SKM-1 (cell line): Measurements from ENCODE around the gene SLC27A5.
"Not testable (repeated sequence)": the region's sequence is repeated elsewhere in the genome, so short reads cannot be mapped to it uniquely, and the experiment has no call there.

Experiments
- DNase-seq: peaks from one replicate; lab custom pipeline; 2025; ENCODE audit not compliant: unreplicated experiment; lab: John Stamatoyannopoulos, UW

SLC27A5 gene

DNA sequence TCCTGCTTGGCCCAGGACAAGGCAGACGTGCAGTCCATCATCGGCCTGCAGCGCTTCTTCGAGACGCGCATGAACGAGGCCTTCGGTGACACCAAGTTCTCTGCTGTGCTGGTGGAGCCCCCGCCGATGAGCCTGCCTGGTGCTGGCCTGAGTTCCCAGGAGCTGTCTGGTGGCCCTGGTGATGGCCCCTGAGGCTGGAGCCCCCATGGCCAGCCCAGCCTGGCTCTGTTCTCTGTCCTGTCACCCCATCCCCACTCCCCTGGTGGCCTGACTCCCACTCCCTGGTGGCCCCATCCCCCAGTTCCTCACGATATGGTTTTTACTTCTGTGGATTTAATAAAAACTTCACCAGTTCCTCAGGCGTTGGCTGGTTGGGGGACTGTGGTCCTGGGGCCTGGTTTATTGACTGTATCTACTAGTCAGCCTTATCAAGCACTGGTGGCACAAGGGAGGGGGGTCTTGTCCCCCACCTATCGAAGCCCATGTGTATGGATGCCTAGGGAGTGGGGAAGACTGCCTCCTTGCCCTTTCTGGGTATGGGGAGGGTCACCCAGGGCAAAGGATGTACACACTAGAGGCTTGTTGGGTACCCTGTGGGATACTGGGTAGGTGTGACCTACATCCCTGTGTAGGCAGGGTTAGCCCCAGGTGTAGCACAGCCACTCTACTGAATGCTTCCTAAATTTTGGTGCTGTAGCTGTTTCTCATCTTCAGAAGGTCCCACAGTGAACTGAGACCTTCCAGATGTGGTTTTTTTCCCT lies 38.8 kb upstream of the SLC27A5 start:
- DNase-seq, result no peak

DNA sequence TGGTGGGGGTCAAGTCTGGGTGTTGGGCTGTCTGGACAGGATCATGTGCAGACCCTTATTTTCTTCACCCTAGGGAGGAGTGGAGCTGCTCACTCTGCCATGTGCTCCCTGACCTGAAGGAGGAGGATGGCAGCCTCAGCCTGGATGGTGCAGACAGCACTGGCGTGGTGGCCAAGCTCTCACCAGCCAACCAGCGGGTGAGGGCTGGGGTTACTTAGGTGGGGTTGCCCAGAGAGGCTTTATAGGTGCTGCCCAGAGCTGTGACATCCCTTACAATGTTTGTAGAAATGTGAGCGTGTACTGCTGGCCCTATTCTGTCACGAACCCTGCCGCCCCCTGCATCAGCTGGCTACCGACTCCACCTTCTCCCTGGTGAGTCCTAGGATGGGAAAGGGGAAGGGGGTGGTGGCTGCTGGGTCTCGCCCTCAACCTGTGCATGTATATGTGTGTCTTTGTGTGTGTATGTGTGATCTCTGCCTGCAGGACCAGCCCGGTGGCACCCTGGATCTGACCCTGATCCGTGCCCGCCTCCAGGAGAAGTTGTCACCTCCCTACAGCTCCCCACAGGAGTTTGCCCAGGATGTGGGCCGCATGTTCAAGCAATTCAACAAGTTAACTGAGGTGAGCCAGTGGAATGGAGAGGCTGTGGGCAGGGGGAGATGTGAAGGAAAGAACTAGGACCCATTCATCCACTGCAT lies 38.0 kb upstream of the SLC27A5 start:
- DNase-seq, result no peak

- no peak for DNase-seq
These were observed 37.3 kb upstream of the SLC27A5 start for GRCh38 chr19:58548859-58549663.

GRCh38 chr19:58547323-58548312 lies 35.8 kb upstream of the SLC27A5 start:
- no peak for DNase-seq

DNA sequence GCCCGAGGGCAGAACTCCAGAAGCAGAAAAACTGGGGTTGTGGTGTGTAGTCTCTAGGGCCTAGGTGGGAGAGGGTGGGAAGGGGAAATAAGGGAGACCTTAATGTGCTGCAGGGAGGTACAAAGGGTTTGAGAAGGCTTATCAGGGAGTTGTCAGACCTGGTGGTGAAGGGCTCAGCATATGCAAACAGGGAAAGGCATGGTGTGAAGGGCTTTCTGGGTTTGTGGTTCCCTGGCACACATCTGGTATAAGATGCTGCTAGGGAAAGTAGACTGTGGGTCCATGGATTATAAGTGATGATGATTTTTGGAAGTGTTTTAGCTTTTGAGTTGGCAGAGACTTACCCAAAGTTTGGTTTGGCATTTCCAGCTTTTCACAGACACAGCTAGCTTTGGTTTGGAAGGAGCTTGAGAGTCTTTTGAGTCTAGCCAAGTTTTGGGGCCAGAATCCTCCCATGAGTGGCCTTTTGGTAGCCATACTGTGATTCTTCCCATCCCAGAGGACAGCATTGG lies 34.3 kb upstream of the SLC27A5 start:
- DNase-seq, result no peak

GRCh38 chr19:58545286-58546018 lies 33.7 kb upstream of the SLC27A5 start:
- no peak for DNase-seq

DNA sequence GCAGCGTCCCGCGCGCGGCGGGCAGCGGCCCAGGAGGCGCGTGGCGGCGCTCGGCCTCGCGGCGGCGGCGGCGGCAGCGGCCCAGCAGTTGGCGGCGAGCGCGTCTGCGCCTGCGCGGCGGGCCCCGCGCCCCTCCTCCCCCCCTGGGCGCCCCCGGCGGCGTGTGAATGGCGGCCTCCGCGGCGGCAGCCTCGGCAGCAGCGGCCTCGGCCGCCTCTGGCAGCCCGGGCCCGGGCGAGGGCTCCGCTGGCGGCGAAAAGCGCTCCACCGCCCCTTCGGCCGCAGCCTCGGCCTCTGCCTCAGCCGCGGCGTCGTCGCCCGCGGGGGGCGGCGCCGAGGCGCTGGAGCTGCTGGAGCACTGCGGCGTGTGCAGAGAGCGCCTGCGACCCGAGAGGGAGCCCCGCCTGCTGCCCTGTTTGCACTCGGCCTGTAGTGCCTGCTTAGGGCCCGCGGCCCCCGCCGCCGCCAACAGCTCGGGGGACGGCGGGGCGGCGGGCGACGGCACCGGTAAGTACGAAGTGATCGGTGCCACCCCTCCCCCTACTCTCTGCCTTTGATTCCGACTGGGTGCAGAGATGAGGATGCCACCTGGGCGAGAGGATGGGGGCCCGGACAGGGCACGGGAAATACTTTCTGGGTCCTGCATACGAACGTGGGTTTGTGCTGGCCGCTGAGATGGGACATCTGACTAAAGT lies 32.9 kb upstream of the SLC27A5 start:
- DNase-seq, result no peak

- DNase-seq, result no peak
These were observed 32.2 kb upstream of the SLC27A5 start, which contains the start of gene TRIM28 for GRCh38 chr19:58543826-58544590. Gene TRIM28 (plus strand): TSS chr19:58544064. CDS start chr19:58544758, 694 bp downstream.

DNA sequence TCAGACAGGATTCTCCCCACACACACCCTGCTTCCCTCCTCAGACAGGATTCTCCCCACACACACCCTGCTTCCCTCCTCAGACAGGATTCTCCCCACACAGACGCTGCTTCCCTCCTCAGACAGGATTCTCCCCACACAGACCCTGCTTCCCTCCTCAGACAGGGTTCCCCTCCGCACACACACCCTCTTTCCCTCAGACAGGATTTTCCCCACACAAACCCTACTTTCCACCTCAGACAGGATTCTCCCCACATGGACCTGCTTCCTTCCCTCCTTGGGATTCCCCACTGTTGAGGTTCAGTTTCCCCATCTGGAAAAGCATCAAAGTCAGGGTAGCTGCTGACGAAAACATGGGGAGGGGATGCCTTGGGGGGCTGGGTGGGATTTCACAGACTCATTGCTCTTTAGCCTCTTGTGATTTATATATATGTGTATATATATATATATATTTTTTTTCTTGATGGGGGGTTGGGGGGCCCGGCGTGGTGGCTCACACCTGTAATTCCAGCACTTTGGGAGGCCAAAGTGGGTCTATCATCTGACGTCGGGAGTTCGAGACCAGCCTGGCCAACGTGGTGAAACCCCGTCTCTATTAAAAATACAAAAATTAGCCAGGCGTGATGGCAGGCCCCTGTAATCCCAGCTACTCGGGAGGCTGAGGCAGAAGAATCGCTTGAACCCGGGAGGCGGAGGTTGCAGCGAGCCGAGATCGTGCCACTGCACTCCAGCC lies 31.0 kb upstream of the SLC27A5 start:
- DNase-seq, result not testable (repeated sequence)

GRCh38 chr19:58539169-58539559 lies 27.4 kb upstream of the SLC27A5 start:
- DNase-seq, result not testable (repeated sequence)

- no peak for DNase-seq
These were observed 26.7 kb upstream of the SLC27A5 start for GRCh38 chr19:58538257-58539168.

- DNase-seq, result no peak
These were observed 25.3 kb upstream of the SLC27A5 start for GRCh38 chr19:58536852-58537798.

GRCh38 chr19:58535857-58536256 lies 24.1 kb upstream of the SLC27A5 start:
- no peak for DNase-seq

DNA sequence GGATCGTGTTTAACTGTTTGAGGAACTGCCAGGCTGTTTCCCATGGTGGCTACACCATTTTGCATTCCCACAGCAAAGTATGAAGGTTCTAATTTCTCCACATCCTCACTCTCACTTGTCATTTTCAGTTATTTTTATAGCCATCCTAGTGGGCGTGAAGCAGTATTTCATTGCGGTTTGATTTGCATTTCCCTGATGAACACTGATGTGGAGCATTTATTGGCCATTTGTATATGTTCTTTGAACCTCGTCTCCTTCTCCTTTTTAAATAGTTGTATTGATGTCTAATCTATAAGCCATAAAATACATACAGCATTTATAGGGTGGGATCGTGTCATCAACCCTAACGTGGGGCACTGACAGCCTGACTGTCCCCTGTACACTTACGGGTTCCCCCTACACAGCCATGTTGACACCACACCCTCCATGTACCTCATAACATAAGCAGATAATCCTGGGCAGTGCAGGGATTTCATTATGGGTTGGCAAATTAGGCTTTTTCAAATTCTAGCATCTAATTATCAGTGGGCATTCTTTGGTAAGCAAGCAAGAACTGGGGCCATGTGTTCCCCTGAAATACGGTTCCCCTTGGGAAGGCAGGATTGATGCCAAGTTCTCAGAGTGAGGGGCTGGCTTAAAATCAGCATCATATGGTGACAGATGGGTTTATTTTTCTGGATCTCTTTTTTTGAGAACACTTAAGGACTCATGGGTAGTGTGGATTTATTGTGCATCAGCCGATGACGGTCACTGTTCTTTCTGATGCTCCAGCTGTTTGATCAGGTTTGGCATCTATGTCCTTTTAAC lies 19.4 kb upstream of the SLC27A5 start:
- no peak for DNase-seq

DNA sequence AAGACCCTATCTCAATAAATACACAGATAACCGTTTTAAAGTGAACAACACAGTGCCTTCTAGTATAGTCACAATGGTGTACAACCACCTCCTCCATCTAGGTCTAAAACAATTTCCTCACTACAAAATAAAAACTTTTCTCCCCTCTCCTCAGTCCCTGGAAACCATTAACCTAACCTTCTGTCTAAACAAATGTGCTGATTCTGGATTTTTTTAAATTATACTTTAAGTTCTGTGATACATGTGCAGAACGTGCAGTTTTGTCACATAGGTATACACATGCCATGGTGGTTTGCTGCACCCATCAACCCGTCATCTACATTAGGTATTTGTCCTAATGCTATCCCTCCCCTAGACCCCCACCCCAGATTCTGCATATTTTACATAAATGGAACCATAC lies 17.6 kb upstream of the SLC27A5 start:
- no peak for DNase-seq
